Measurements from ENCODE around the gene TRIM15.

The TRIM15 gene

DNA sequence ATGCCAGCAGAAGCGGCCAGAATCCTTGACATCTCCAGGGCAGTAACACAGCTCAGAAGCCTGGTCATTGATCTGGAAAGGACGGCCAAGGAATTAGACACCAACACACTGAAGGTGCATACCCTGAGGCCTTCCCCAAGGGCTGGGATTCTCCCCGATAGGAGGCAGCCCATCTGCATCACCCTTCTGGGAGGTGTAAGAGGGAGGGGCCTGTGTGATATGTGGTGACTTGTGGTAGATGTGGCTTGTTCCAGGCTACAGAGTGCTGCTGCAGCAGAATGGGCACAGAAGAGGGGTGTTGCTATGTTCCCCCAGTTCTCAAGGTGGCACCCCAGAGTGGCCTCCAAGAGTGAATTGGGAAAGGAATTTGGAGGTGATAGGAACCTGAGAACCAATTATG is 16.2 kb upstream of the TRIM15 start:
- no peak for DNase-seq

DNA sequence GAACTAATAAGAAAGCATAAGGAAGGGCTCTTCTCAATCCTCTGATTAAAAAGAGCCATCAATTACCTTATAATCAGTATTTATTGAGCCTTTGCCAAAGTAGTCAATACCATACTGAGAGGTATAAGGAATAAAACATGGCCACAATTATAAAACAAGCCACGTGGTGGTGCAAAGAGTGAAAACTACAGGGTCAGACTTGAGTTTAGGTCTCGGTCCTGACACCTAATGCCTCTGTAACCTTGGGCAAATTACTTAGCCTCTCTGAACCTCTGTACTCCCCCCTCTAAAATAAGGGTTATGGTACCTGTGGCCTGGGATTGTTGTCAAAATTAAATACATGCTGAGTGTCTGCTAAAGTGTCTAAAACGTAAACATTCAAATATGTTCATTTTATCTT is 14.1 kb upstream of the TRIM15 start:
- no peak for DNase-seq

DNA sequence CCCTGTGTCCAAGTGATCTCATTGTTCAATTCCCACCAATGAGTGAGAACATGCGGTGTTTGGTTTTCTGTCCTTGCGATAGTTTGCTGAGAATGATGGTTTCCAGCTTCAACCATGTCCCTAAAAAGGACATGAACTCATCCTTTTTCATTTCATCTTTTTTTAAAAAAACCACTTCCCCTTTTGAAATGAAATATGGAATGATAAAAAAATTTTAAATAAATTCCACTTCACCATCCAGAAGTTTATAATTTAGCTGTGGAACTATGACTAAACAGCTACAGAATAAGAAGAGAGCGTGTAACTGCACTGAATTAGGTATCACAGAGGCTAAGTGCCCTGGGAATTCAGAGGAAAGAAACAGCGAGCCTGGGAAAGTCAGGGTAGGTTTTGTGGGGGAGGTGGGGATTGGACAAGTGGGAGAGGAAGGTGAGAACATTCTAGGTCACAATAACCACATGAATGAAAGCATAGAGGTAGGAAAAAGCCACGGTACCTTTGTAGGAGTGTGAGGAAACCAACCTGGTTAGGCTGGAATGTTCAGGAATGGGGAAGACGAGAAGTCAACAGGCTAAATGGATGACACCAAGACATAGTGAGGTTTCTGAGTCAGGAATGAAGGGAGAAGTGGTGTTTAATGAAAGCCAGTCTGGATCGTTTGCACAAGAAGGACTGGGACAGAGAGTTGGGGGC is 13.3 kb upstream of the TRIM15 start:
- no peak for DNase-seq

DNA sequence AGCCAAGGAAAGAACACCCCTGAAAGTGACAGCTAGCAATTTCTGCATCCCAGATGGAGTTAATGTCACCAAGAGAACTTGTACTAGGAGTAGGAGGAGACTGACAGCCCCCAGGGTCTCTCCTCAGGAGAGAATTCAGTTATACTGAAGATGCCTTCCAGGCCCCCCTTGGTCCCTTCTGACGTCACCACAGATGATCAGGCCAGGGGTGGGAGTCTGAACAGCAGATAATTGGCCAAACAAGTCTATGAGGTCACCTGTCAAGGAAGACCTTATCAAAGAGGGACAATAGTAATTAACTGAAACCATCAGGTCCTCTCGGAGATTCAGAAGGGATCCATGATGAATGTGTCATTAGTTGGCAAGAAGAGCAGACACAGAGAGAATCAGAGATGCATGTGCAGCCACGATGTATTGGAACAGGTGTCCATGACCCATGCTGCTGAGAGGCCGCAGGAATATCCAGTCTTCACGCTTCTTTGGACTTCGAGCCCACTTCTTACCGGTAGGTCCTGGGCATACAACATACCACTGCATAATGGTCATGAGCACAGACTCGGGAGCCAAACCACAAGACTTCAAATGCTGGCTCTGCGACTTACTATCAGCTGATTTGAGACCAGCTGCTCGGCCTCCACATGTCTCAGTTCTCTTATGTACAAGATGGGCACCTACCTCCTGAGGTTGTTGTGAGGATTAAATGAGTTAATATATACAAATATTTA is 12.5 kb upstream of the TRIM15 start:
- DNase-seq: no peak

DNA sequence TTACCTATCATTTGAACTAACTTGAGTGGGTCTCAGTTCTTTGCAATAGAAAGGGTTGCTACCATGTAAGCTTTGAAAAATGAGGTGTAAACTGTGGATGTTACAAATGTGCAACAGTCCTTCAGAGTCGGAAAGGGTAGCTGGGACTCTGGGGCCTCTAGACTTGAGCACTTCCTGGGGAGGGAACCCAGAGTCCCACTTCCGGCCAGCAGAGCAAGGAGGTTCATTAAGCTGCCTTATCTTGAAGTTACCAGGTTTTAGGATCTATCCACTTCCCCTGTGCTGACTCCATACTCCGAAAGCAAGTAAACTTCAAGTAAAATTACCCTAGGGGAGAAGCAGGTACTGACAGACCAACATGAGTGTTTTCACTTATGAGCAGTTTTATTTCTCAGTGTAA is 11.8 kb upstream of the TRIM15 start:
- DNase-seq: no peak

DNA sequence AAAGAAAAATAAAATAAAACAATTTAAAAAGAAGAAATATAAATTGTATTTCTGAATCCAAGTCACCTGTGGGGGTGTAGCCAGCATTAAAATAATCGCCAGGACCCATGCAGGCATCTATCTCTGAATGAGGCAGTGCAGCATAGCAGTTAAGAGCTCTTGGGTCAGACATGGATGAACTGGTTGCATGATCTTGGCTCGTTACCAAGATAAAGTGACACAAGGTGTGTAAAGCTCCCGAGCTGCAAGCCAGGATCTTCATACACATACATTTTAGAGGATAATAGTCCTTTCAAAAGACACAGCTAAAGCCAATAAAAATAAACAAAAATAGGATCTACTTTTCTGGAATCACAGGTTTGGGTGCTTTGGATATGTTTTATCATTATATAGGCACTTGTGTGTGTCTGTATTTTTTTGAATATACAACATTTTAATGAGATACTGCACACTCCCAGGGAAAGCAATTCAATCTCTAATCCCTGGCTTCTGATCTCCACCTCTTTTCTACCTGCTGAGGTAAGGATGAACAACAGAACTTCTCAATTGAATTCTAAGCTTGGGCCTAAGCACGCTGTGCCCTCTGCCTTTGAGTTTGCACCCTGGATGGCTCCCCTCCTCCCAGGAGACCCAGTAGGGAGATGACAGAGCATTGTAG is 11.2 kb upstream of the TRIM15 start:
- DNase-seq: no peak

DNA sequence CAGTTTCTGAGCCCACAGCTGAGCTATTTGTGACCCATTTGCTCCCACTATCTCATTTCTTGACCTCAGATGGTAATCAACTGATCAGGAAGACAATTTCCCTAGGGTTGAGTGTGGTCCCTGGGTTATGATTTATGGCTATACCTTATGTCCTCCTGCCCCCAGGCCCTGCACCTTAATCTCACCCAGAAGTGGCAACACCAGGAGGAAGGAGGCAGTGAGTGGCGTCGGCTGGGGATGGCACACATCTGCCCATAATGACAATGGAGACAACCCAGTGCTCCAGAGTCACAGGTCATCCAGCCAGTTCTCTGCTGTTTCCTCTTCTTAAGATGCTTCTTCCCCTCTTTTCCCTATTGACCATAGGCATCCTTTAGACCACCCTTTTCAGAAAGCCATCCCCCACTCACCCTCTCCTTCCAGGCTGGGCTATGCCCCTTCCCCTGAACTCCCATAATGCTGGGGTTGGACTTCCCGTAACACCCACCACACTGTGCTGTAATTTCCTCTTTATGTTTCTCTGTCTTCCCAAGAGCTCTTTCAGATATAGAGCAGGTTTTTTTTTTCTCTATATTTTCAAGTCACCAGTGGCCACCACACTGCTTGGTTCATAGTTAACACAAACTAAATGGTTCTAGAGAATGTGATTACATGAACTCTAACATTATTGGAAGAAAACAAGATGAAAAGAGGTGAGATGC is 10.3 kb upstream of the TRIM15 start:
- no peak for DNase-seq

DNA sequence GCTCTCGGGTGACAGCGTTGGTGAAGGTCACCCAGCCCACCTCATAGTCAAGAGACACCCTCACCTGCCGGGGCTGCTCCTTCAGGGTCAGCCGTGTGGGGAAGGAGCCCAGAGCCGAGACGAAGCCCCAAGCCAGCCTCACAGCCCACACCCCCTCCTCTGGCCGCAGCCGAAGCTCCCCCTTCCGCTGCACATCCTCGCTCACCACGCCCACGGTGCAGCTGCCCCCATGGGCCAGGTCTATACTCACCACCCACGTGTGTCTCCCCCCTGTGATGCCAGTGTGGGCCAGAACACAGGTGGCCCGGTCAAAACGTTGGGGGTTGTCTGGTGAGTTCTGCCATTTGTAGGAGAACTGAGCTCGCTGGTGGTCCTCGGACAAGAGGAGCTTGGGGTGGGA is 9.3 kb upstream of the TRIM15 start:
- no peak for DNase-seq

DNA sequence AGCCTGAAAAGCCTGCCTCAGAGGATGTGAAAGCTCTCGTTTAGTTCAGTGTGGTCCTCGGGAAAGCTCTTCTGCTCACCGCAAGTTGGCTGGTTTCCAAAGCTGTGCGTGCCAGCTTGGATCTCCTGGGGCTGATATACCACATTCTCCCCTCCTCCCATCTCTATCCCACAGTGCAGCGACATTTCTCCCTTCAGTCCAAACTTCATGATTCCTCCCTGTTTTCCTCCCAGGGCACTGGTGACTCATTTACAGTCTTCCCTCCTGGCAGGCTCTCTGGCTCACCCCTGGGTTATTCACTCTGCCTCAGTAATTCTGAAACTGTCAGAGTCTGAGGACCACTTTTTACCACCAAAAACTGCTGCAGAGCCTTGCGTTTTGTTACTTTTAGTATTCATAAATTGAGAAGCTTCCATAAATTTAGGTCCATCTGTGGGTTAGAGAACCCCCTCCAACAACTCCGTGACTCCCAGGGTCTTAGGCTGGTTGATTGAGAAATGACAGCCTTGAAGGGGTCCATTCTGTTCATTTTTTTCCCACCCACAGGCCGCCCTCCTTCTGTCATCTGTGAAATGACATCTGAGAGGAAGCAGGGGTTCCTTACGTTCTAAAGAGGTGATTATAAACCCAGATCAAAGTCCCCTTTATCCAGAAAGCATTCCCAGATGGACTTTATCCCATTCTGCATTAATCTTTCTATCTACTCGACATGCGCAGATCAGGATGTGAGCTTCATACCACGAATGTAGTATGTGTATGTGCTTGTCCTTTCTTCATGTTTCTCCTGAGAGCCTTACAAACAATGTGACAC is 8.4 kb upstream of the TRIM15 start:
- DNase-seq: no peak

DNA sequence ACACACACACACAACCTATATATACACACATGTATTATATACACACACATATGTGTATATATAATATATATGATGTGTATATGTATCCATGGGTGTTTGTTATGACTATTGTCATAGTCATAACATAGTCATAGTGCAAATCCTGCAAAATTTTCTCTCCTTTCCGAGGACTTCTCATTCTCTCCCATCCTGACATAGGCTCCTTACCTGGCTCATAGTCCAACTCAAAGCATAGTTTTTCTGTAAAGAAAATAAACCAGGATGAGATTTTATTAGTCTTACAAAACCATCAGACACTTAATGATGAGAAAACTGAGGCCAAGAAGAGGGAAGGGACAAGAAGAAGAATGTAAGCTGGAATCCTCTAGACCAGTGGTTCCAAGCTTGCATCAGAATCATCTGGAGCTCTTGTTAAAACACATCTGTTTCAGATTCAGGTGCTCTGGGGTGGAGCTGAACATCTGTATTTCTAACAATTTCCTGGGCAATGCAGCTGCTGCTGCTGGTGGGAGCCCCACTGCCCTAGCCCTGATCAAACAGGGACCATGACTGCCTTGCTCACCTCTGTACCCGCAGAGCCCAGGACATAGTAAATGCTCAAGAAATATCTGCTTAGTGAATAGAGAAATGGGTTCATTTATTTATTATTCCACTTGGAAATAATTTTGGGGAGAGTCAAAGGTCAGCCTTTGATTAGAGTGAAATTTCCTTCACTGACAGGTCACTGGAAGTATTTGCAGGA is 7.7 kb upstream of the TRIM15 start:
- DNase-seq: no peak

DNA sequence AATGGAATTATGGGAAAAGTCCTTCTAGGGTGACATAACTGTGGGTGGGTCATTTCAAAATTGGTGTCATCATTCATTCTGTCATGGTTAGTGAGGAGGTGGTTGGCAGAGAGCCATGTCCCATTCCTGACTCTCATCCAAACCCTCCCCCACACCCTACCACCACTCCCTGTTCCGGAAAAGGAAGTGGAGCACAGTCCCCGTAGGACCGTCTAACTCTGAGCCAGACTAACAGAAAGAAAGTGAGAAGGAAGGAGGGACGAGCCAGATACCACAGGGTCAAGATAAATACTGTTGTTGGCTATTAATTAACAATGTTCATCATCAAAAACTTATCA is 7.1 kb upstream of the TRIM15 start:
- DNase-seq: no peak

DNA sequence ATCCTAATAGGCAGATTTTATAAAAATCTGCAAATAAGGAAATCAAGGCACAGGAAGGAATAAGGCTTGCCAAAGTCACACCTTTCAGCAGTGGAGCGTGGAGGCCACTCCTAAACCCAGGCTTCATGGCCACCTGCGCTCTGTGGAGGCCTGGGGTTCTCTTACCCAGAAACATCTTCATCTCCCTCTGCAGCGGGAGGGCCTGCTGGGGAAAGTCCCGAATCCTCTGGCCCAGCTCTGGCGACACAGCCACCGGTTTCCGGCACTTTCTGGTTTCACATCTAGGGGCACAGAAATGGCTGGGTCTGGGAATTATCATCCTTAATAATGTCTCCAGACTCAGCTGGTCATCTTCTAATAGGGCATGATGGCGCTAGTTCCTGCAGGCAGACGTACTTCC is 6.6 kb upstream of the TRIM15 start:
- no peak for DNase-seq

DNA sequence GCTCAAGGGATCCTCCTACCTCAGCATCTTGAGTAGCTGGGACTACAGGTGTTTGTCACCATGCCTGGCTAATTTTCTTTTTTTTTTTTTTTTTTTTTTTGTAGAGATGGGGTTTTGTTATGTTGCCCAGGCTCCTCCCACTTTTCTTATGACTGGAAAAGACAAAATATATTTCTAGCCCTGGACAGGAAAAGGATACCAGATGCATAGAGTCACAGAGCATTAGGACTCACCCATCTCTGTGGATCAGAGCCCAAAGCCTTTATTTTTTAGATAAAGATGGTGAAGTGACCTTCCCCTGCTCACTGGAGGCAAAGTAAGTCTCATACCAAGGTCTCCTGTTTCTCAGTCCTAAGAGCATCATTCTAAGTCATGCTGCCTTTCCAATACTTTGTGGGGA is 5.8 kb upstream of the TRIM15 start:
- DNase-seq: no peak

DNA sequence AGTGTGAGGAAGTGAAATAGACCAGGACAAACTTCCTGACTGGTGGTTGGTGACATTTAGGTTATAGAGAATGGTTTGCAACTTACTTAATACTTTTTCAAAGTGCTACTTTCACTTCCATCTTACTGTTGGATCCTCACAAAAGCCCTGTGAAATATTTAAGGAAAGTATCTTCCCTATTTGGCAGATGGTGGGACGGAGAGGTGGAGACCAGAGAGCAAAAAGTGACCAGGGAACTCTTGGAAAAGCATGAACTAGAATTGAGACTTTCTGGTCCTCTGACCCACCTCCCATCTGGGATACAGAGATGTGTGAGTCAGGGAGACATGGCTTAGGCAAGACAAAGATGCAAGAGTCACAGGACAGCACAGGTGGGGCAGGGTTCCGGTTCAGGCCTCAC is 5.3 kb upstream of the TRIM15 start:
- DNase-seq: no peak

DNA sequence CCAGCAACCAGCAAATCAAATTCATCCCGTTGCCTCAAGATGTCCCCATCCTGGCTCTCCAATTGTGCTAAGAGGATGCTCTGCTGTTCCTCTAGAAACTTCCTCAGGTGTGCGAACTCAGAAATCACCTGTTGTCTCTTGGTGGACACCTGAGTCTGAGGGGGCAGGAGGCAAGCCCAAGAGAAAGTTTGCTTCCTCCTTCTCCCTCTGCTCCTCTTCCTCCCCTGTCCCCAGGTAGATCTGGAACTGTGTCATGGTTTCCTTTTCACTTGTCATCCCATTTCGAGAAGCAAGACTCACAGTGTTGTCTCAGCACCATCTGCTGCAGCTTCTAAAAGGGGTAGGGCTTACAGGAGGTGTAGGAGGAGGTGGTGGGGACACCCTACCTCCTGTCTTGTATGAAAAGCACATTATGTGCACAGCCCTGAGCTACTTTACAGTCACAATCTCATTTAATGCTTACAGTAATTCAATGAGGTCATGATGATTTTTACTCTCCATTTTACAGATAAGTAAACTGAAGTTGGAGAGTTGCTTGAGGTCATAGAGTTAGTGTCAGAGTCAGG is 4.8 kb upstream of the TRIM15 start:
- no peak for DNase-seq

DNA sequence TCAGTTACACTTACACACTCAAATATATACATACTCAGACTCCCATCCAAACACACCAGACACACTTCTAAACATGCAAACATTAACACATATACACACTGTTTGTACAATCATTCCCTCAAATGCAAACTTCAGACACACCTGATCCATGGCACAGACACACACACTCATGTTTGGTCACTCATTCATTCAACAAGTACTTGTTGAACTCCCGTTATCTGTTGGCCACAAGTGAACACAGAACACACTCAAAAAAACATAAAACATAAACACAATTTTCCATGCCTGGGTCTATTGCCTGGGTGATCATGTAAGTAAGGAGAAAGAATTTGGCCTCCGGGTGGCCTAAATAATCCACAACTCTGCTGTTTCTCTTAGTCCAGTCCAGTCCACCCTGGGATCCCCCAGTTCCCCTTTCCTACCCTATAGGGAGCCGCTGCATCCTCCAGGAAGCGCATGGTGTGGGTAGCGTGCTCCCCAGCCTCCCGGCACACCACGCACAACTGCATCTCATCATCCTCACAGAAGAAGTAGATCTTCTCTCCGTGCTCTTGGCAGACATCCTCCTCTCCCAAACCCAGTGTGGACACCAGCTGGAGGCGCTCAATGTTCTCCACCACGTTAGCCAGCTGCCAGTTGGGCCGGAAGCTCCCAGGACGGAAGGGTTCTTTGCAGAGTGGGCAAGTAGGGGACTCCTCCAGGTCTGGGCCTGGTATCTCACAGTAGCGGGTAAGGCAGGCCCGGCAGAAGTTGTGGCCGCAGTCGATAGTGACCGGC is 3.1 kb upstream of the TRIM15 start:
- no peak for DNase-seq

DNA sequence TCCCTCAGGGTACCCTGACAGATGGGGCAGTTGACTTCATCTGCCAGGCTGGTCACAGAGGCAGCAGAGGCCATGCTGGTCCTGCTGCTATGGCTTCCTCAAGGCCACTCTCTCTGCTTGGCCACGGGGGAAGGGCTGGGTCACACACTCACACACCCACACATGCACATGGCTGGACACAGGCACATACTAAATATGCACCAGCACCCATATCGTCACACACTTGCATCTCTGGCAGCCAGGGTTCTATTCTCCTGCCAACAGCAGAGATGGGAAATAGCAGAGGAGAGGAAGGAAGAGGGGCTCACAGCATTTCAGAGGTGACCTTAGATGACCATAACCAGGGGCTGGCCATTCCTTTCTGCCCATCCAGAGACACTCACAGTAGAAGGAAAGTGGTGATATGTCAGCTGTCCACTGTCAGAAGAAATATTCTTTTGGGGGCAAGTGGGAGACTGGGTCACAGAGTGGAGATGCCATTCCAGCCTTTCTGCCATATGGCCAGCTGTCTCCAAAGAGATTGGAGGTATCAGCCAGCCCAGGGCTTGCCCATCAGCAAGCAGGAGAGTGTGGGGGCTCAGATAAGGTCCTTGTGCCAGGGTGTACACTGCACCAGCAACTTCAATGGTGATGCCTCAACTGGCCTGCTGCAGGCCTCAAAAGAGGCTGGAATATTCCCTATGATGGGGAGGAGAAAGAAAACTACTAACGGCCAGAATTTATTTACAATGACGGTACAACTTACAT is 2.4 kb upstream of the TRIM15 start, which contains the start of gene TRIM10:
TRIM10 (minus strand) TSS at position 427 of the 747 bp plus-strand sequence; CDS start at position 74, 353 bp downstream.
- no peak for DNase-seq

DNA sequence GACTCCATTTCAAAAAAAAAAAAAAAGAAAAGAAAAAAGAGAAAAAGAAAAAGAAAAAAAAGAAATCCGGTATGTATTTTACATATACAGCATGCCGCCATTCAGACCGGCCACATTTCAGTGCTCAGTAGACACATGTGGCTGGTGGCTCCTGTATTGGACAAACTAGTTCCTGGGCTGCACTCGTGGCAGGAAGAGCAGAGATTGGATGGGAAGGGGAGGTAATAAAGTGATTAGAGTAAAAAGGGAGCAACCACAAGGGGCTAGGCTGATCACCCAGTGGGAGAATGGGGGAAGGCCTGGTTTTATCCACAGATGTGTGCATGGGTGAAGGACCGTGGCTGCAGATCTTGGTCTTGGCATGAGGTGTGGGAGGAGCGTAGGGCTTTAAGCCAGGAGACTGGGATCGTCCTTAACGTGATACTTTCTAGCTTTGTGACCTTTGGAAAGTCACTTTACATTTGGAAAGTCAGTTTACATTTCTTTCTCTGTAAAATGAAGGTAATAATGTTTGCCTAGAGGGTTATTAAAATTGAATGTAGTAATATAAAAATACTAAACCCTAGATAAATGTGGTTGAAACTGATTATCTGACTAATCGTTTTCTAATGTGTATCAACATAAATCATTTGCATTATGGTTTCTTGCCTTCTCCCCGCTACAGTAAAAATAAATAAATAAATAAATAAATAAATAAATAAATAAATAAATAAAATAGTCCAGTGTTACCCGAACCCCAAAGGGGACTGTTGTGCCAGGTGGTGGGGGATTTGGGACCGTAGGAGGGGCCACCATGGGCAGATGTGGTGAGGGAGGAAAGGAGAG is 869 bp upstream of the TRIM15 start:
- DNase-seq: no peak

All from CD4-positive, alpha-beta T cell treated with Interleukin-6 for 4 hours (primary cell).